Esophagus squamous epithelium (tissue), 4 donors: ENCODE data around the gene STEAP1.

Source experiments
- CTCF ChIP-seq, 6 experiments: fragments of 450-650 bp in 4 of 6; fragments of 200-600 bp in 2 of 6; sonication (generic) in 2 of 6; IDR thresholded peaks; one replicate each; pipeline ENCODE4 v1.5.1; 2016 to 2019; ENCODE audit warnings: antibody characterized with exemption in 6 of 6, mild to moderate bottlenecking in 4 of 6, moderate library complexity in 4 of 6
- POLR2A ChIP-seq, 4 donors: fragments of 450-650 bp; IDR thresholded peaks; one replicate each; pipeline ENCODE4 v1.6.1; 2017; ENCODE audit warnings: antibody characterized with exemption in 4 of 4, mild to moderate bottlenecking in 4 of 4, moderate library complexity in 3 of 4

DNA sequence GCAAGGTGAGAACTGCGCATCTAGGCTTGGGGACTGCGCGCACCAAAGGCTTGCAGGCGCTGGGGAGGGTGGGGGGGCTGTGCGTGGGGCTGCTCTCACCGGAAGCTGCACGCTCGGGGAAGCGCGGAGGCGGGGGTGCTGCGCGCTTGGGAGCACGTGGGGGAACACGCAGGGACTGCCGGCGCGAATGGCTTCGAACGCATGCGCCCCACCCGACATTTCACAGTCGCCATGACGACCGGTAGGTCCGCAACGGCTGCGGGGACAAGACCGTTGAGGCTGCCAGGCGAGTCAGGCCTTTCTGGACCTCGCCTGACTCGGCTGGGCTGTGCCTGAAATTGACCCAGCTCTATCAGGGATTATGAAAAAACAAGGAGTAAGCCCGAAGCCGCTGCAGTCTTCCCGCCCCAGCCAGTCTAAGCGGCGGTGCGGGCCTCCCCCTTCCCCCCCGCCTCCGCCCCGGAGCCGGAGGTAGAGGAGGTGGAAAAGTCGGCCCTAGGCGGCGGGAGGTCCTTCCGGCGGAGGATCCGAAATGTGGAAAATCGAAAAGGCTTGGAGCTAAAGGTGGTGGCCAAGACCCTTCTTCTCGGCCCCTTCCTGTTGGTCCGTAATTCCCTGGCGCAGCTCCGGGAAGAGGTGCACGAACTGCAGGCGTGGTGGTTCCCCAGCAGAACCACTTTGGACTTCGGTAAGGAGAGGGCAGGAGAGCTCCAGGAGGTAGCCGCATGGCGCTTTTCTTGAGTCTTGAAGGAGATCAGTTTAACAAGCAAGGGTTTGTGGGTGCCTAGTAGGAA is 34.9 kb upstream of the STEAP1 start:
- no peak for TF ChIP-seq POLR2A (IDR thresholded peaks at IDR 0.05)
- no peak for TF ChIP-seq CTCF (IDR thresholded peaks at IDR 0.05)
